NCI-H2081 treated with DMSO at 0.1 percent for 48 hours (cell line): ENCODE measurements around the gene SRF.

Experiments used
- DNase-seq: peaks from one replicate; lab custom pipeline; 2025; lab: John Stamatoyannopoulos, UW

SRF gene

DNA sequence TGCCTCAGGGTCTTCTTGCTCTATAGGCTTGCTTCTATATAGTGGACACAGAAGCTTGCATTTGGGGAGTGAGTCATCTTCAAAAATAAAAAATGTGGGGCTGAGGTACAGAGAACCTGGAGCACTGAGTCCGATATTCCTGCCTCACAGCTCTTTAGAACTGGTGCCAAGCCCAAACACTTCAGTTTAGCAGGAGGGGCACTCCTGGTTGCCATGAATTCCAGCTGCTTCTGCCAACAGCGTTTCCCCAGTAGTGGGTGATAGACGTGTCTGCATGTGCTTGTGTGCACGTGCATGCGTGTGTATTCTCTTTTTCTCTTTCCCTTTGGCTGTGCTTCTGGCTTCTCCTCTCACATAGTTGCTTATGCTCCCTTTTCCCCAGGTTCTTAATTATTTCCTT lies 46.3 kb downstream of the SRF start:
- no peak for DNase-seq

- no peak for DNase-seq
Measured at GRCh38 chr6:43219119-43219518, 48.0 kb downstream of the SRF start.

DNA sequence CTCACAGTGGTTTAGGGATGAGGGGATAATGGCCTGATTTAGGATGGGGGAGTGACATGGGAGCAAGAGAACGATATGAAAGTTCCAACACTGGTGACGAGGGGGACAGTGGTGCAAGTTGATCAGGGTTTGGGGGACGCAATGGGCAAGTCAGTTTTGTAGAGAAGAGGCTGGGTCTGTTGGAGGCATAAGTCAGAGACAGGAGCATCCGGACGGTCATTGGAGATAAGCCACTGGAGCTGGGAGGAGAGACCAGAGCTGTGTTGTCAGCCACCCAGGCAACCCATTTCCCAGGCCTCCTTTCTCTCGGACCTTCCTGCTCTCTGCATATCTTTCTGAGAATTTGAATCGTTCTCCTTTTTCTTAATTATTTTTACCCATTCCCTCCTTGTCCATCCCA lies 48.7 kb downstream of the SRF start:
- DNase-seq = no peak

DNA sequence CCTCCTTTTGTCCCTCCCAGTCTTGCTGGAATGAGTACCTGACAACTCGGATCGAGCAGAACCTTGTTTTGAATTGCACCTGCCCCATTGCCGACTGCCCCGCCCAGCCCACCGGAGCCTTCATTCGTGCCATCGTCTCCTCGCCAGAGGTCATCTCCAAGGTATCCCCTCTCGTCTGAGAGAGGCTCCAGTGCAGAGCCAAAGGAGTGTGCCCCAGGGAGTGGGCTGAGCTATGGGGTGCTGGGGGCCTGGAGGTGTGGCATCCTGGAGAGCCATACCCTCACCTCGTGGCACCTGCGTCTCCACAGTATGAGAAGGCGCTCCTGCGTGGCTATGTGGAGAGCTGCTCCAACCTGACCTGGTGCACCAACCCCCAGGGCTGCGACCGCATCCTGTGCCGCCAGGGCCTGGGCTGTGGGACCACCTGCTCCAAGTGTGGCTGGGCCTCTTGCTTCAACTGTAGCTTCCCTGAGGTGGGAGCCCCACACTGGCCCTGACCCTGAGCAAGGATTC lies 49.4 kb downstream of the SRF start:
- no peak for DNase-seq

DNA sequence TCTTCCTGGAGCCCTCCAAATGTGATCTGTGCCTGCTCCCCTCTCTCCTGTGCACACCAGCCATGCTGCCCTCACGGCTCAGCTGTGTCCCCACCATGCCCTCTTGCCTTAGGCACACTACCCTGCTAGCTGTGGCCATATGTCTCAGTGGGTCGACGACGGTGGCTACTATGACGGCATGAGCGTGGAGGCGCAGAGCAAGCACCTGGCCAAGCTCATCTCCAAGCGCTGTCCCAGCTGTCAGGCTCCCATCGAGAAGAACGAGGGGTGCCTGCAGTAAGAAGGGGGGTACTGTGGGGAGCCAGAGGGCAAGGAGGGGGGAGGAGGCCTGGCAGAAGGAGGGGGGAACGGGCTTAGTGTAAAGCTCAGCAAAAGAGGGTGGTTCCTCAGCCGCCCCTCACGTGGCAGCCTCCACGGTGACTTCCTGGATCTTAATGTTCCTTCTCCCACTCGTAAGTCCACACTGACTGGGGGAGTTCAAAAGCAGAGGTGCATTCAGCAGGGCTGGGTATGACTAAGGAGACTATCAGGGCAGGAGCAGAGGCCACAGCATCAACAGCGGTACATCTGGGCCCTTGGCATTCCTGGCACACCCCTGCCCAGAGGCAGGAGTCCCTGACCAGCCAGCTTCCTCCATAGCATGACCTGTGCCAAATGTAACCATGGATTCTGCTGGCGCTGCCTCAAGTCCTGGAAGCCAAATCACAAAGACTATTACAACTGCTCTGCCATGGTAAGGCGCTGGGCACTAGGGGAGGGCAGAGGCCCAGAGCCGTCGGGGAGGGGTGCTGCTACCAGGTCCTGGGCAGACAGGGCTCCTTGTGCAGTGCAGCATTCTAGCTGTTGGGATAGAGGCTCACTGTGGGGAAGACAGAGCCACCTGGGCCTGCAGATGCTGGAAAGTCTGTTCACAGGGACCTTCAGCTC lies 50.2 kb downstream of the SRF start:
- DNase-seq = no peak

DNA sequence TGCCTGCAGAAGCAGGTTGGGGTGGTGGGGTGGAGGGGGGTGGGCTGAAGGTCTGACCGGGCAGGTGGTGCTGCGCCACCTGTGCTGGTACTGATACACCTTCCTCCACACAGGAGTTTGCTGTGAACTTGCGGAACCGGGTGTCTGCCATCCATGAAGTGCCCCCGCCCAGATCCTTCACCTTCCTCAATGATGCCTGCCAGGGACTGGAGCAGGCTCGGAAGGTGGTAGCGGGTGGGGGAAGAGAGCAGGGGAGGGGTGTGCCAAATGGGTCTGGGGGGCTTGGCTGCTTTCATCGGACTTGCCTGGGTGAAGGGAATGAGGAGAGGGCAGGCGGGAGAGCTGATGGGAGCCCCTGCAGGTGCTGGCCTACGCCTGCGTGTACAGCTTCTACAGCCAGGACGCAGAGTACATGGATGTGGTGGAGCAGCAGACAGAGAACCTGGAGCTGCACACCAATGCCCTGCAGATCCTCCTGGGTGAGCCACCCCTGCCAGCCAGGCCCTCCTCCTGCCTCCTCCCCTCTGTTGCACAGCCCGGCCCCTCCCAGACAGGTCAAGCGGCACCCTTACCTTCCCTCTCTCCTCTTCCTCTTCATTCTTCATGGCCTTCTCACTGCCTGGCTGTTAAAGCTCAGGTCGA lies 51.5 kb downstream of the SRF start:
- DNase-seq = no peak

- no peak for DNase-seq
Measured at GRCh38 chr6:43223175-43223574, 52.1 kb downstream of the SRF start.

- no peak for DNase-seq
Measured at GRCh38 chr6:43226192-43226851, 55.3 kb downstream of the SRF start.

- DNase-seq = no peak
Measured at GRCh38 chr6:43228951-43229802, 58.1 kb downstream of the SRF start, which contains the start of gene DNPH1. TSS of gene DNPH1 (minus strand) at chr6:43229481. CDS start at chr6:43229456, 25 bp downstream.

DNA sequence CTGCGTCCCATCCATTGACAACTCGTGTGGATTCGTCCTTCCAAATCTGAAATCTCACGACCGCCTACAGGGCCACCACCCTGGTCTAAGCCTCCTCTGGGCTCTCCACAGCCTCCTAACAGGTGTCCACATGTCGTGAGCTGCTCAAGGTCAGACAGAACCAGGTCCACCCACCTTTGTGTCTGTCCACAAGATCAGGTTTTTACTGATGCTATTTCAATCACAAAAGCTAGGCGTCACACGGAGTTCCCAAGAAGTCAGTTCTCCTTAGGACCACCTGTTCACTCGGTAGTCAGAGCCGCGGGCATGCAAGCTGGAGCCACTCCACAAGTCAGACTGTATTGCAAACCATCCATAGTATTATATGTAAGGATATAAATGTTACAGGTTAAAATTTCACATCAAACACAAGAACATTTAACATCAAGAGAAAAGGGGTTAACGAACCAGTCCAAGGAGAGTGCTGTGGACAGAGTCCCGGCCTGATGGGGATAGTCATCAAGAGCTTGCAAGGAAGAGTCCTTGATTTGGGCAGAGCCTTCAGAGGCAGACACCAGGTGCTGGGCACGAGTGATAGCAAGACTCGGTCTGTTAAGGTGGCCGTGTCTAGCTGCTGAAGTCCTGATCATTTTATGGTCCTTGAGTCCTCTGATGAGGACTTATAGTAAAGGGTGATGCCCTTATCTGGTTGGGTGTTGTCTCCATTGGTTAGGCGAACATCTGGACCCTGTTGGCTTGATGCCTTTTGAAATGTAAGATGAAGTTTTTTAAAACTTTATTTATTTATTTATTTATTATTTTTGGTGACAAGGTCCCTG lies 58.9 kb downstream of the SRF start:
- DNase-seq = no peak

DNA sequence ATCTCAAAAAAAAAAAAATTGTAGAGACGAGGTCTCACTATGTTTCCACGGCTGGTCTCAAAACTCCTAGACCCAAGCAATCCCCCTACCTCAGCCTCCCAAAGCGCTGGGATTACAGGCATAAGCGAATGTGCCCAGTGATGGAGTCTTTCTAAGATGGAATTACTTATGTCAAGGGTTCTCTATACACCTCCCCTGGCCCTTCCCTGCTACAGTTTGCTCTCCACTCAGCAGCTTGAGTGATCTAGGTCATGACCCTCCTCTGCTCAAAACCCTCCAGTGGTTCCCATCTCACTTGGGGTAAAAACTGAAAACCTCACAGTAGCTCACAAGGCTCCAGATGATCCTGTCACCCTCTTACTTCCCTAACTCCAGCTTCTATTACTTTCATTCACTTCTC lies 60.0 kb downstream of the SRF start:
- no peak for DNase-seq
